ENCODE data around the gene NTM.

The NTM gene

DNA sequence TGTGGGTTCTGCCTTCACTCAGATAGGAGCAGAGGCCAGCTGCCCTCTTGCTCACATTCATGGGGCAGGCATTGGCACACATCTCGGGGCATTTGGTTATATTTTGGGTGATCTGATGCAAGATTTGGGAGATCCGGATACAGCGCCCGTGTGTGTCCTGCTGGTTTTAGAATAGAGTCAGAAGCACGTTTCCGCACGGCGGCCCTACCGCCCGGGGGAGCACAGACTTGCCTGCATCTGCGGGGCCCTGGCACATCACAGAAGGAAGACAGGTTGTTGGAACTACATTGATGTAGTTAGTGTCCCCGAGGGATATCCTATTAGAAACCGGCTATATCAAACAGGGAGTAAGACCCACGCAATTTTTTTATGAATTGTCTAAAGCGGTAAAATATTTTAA, 982.8 kb downstream of the NTM start:
- DNase-seq (ENCODE audit: low read depth in 1 of 2, low spot score in 1 of 2), result no peak
- Histone ChIP-seq H3K27me3 (ENCODE audit: insufficient read depth, poor library complexity, severe bottlenecking) (no peaks in the 10 kb centered on the region), H3K4me3 (replicated peaks; ENCODE audit: insufficient read depth, low read length) (no peak overlapping the region), H3K27ac (replicated peaks) (no peak overlapping the region)
- TF ChIP-seq, protein P1, sequence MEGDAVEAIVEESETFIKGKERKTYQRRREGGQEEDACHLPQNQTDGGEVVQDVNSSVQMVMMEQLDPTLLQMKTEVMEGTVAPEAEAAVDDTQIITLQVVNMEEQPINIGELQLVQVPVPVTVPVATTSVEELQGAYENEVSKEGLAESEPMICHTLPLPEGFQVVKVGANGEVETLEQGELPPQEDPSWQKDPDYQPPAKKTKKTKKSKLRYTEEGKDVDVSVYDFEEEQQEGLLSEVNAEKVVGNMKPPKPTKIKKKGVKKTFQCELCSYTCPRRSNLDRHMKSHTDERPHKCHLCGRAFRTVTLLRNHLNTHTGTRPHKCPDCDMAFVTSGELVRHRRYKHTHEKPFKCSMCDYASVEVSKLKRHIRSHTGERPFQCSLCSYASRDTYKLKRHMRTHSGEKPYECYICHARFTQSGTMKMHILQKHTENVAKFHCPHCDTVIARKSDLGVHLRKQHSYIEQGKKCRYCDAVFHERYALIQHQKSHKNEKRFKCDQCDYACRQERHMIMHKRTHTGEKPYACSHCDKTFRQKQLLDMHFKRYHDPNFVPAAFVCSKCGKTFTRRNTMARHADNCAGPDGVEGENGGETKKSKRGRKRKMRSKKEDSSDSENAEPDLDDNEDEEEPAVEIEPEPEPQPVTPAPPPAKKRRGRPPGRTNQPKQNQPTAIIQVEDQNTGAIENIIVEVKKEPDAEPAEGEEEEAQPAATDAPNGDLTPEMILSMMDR (IDR thresholded peaks at IDR 0.05; ENCODE audit: insufficient read depth, low read length), result no peak
- TF ChIP-seq POLR2AphosphoS5 (IDR thresholded peaks at IDR 0.05; ENCODE audit: low read depth), result no peak

DNA sequence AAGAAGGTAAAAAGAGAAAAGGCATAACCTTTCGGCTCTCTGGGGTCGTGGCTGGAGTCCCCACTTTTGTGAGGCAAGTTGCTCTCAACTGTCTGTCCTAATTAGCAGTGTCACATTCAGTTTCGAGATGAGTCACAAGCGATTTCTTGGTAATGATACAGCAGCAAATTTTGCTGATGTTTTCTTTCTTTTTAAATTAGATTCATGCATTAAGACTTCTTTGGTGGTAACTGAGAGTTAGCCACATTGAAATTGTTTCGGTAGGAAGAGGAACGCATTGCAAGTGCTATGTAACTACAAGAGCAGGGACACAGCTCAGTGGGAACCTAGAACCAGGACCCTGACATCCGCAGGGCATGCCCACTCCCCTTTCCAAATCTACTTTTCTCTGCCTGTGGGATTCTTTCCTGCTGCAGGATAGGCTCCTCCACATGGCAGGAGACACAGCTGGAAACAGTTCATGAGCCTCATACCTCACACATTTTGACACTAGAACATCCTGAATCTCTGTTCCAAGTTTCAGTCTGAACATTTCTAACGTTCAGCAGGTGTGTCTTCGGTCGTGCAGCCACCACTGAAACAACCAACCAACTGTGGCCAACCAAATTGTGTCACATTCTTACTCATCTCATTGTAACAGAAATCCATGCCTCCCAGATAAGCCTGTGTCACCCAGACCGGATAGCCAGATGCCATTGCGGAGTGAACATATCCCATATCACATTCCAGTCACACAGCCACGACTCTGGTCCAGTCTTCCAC, 987.6 kb downstream of the NTM start:
- H3K27ac ChIP-seq (replicated peaks), result no peak overlapping the region
- DNase-seq (ENCODE audit: low read depth in 1 of 2, low spot score in 1 of 2), result no peak
- TF ChIP-seq GABPA (IDR thresholded peaks at IDR 0.05; ENCODE audit: low read depth), result no peak
- TF ChIP-seq, protein P1 (IDR thresholded peaks at IDR 0.05; ENCODE audit: insufficient read depth, low read length), result no peak
- TF ChIP-seq, protein P2, sequence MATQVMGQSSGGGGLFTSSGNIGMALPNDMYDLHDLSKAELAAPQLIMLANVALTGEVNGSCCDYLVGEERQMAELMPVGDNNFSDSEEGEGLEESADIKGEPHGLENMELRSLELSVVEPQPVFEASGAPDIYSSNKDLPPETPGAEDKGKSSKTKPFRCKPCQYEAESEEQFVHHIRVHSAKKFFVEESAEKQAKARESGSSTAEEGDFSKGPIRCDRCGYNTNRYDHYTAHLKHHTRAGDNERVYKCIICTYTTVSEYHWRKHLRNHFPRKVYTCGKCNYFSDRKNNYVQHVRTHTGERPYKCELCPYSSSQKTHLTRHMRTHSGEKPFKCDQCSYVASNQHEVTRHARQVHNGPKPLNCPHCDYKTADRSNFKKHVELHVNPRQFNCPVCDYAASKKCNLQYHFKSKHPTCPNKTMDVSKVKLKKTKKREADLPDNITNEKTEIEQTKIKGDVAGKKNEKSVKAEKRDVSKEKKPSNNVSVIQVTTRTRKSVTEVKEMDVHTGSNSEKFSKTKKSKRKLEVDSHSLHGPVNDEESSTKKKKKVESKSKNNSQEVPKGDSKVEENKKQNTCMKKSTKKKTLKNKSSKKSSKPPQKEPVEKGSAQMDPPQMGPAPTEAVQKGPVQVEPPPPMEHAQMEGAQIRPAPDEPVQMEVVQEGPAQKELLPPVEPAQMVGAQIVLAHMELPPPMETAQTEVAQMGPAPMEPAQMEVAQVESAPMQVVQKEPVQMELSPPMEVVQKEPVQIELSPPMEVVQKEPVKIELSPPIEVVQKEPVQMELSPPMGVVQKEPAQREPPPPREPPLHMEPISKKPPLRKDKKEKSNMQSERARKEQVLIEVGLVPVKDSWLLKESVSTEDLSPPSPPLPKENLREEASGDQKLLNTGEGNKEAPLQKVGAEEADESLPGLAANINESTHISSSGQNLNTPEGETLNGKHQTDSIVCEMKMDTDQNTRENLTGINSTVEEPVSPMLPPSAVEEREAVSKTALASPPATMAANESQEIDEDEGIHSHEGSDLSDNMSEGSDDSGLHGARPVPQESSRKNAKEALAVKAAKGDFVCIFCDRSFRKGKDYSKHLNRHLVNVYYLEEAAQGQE (IDR thresholded peaks at IDR 0.05; ENCODE audit: insufficient replicate concordance, low read depth), result no peak
- TF ChIP-seq POLR2AphosphoS5 (IDR thresholded peaks at IDR 0.05; ENCODE audit: low read depth), result no peak
- TF ChIP-seq SPI1 (IDR thresholded peaks at IDR 0.05; ENCODE audit: borderline replicate concordance, low read depth), result no peak
- no peaks in the 10 kb centered on the region for H3K27me3 ChIP-seq (ENCODE audit: insufficient read depth, poor library complexity, severe bottlenecking)
- H3K4me3 ChIP-seq (replicated peaks; ENCODE audit: insufficient read depth, low read length), result no peak overlapping the region

DNA sequence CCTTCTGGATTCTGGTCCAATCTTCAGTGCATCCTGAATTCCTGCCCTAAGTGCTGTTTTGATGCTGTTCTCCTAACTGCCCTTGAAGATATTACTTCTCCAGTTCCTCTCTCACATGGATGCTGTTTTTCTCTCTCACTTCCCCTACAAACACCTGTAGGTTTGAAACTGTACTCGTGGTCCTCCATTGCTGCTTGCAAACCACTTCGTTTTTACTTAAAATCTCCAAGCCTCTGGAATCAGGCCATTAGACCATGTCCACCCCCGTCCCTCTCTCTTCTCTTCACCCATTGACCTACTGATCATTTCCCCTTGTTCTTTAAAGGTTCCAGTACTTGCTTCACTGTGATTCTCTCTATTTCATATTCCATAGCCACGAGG, 988.1 kb downstream of the NTM start:
- no peak for DNase-seq (ENCODE audit: low read depth in 1 of 2, low spot score in 1 of 2)
- no peaks in the 10 kb centered on the region for H3K27me3 ChIP-seq (ENCODE audit: insufficient read depth, poor library complexity, severe bottlenecking)
- no peak overlapping the region for H3K4me3 ChIP-seq (replicated peaks; ENCODE audit: insufficient read depth, low read length)
- TF ChIP-seq, protein P1 (IDR thresholded peaks at IDR 0.05; ENCODE audit: insufficient read depth, low read length), result no peak
- TF ChIP-seq GABPA (IDR thresholded peaks at IDR 0.05; ENCODE audit: low read depth) (no peak), SPI1 (IDR thresholded peaks at IDR 0.05; ENCODE audit: borderline replicate concordance, low read depth) (no peak), POLR2AphosphoS5 (IDR thresholded peaks at IDR 0.05; ENCODE audit: low read depth) (no peak)
- TF ChIP-seq, protein P2 (IDR thresholded peaks at IDR 0.05; ENCODE audit: insufficient replicate concordance, low read depth), result no peak
- H3K27ac ChIP-seq (replicated peaks), result no peak overlapping the region
